Measurements from ENCODE around the gene EFCAB5.

The EFCAB5 gene

DNA sequence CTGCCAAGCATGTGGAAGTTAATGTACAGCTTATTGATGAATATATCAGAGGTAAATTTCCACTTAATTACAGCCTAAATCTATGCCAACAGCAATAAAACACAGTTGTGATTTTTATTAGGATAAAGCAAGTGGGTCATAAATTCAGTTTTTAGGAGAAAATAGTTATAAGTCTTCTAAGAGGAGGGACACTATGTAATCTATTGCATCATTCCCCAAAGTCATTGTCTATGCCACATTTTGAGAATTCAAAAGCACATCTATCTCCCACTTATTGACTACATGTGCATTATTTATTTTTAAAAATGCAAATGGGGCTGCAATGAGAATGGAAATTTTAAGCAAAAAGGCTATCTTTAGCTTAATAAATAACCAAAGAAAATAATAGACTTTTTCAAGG, 151.5 kb downstream of the EFCAB5 start:
- TF ChIP-seq, protein P1, sequence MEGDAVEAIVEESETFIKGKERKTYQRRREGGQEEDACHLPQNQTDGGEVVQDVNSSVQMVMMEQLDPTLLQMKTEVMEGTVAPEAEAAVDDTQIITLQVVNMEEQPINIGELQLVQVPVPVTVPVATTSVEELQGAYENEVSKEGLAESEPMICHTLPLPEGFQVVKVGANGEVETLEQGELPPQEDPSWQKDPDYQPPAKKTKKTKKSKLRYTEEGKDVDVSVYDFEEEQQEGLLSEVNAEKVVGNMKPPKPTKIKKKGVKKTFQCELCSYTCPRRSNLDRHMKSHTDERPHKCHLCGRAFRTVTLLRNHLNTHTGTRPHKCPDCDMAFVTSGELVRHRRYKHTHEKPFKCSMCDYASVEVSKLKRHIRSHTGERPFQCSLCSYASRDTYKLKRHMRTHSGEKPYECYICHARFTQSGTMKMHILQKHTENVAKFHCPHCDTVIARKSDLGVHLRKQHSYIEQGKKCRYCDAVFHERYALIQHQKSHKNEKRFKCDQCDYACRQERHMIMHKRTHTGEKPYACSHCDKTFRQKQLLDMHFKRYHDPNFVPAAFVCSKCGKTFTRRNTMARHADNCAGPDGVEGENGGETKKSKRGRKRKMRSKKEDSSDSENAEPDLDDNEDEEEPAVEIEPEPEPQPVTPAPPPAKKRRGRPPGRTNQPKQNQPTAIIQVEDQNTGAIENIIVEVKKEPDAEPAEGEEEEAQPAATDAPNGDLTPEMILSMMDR (IDR thresholded peaks at IDR 0.05; ENCODE audit: extremely low read depth, insufficient read depth, missing control alignments), result no peak
- DNase-seq (ENCODE audit: low spot score), result no peak
- in situ Hi-C loops (cut with MboI; ENCODE audit: low pct_unique_long_range_greater_than_20kb, low sequenced_read_pairs, unreplicated experiment), result no loop called here

DNA sequence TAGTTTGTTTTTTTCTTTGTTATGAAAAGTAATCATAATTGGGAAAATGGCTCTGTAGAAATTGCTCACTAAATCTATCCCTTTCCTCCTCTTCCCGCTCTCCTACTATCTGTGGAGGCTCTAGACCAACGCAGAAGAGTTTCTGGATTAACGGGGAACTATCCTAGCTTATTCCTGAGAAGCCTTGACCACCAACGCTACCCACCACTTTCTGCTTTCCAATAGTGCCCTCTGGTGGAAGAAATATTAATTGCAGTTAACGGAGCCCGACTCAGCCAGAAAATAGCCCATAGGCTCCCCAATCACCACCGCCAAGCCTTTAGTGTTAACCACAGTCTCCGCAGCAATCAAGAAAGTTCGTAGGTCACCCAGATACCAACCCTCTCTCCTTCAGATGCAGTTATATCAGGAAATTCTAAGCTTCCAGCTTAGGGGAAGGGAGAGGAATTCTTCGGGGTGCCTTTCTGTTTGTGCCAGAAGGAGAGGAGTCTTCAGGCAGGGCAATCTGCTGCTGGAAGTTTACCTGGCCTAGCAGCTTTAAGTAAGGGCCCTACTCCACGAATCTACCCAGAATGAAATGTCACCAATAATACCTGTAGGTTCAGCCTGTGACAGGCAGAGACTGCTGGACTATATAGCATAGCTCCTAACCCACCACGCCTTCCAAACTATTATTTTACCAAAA, 152.2 kb downstream of the EFCAB5 start:
- TF ChIP-seq, protein P1 (IDR thresholded peaks at IDR 0.05; ENCODE audit: extremely low read depth, insufficient read depth, missing control alignments), result peak; percentile 81
- in situ Hi-C loops (cut with MboI; ENCODE audit: low pct_unique_long_range_greater_than_20kb, low sequenced_read_pairs, unreplicated experiment), result no loop called here
- DNase-seq (ENCODE audit: low spot score), result peak; percentile 74

DNA sequence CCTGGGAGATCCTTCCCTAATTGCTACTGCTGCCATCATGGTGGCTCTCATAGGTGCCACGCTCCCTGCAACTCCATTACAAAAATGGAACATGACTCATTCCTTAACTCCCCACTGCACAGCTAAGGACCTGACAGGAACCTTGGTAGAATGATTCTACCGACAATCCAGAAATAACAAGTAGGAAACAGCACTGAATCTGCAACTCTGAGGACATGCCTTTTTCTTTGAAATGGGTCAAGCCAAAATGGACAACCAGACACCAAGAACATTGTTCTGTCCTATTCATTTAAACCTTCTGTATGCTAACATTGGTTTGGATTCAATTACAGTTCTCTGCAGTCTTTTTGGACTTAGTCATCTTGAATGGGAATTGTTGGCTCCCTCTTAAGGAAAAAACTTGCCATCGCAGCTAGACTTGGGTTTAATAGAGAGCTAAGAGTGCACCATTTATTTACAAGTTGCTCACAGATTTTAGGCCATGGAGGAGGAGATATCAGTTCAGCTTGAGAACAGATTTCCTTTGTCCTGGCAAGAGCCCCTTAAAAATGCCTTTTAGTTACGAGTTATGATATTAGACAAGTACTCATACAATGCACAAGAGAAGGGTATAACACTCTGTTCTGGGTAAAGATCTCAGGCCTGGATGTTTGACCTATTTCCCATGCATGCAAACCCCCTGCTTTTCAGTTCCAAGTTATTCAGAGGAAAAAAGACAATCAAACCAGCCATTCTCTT, 154.2 kb downstream of the EFCAB5 start:
- DNase-seq (ENCODE audit: low spot score), result peak; percentile 36
- TF ChIP-seq, protein P1 (IDR thresholded peaks at IDR 0.05; ENCODE audit: extremely low read depth, insufficient read depth, missing control alignments), result peak; percentile 48
- in situ Hi-C loops (cut with MboI; ENCODE audit: low pct_unique_long_range_greater_than_20kb, low sequenced_read_pairs, unreplicated experiment), result no loop called here

DNA sequence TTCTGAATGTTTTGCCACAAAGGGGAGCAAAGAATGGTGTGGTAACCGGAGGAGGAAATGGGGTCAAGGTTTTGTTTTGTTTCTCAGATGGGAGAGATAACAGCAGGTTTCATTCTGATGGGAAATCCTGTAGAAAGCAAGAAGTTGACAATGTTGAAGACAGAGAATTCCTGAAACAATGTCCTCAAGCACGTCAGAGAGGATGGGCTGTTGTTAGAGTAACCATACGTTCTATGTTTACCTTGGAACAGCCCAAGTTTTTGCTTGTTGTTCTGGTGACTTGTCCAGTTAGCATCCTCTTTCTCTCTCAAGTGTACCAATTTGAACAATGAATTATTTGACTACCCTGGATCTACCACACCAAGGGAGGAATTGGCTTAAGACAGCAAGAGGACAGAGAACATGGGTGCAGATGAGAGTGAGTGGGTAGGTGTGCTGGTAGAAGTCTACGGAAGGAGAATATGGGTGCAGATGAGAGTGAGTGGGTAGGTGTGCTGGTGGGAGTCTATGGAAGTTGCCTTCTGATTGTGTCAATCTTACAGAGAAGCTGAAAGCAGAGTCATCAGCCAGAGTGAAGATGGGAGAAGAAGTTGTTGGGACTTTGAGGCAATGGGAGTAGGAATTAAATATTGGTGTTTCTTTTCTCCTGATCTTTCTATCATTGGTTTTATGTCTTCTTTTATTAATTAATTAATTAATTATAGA, 160.4 kb downstream of the EFCAB5 start:
- no peak for DNase-seq (ENCODE audit: low spot score)
- TF ChIP-seq, protein P1 (IDR thresholded peaks at IDR 0.05; ENCODE audit: extremely low read depth, insufficient read depth, missing control alignments), result no peak
- in situ Hi-C loops (cut with MboI; ENCODE audit: low pct_unique_long_range_greater_than_20kb, low sequenced_read_pairs, unreplicated experiment), result no loop called here

DNA sequence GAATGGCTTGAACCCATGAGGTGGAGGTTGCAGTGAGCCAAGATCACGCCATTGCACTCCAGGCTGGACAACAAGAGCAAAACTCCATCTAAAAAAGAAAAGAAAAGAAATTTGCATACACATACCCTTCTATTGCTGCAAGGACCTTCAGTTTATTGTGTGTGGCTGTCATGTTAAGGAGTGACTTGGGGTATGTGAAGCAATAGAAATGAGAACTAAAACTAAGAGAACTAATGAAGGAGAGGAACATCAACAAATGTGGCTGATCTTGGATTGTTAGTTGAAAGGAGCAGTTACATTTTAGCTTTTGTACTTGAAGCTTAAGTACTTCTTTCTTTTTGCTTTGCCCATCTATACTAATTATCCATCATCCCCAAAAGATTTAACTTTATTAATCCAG, 162.5 kb downstream of the EFCAB5 start:
- TF ChIP-seq, protein P1 (IDR thresholded peaks at IDR 0.05; ENCODE audit: extremely low read depth, insufficient read depth, missing control alignments), result no peak
- no peak for DNase-seq (ENCODE audit: low spot score)
- in situ Hi-C loops (cut with MboI; ENCODE audit: low pct_unique_long_range_greater_than_20kb, low sequenced_read_pairs, unreplicated experiment), result no loop called here

DNA sequence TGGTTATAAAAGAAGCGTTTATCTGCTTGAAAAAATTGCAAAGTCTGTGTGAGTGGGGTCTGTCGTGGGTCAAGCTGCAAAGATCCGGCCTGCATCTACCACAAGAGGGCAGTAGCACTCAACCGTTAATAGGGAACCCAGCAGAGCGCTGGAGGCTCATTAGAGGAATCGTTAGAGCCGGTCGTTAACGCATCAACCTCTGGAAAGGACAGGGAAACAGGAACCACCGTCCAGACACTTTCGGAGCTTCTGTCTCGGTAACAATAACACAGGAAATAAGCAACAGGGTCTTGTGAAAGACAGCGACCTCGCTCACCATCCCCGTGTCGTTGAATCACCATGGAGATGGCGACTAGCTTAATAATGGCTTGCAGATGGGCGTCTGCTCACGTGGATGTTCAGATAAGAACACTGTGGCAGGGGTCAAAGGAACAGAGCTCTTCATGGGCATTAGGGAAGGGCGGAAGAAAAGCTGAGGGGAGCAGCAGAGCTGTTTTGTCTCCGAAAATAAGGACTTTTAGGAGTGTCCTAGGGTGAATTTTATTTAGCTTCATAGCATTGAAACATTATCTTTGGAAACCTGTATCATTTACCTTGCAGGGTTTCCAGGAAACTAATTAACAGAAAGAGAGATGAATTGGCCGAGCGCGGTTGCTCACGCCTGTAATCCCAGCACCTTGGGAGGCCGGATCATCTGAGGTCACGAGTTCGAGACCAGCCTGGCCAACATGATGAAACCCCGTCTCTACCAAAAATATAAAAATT, 163.3 kb downstream of the EFCAB5 start:
- TF ChIP-seq, protein P1 (IDR thresholded peaks at IDR 0.05; ENCODE audit: extremely low read depth, insufficient read depth, missing control alignments), result peak; percentile 89
- in situ Hi-C loops (cut with MboI; ENCODE audit: low pct_unique_long_range_greater_than_20kb, low sequenced_read_pairs, unreplicated experiment), result loop anchor here (5.0 kb wide), 1 partner anchor 228 kb away; the partner anchor contains the start of gene TMIGD1
- peak; percentile 66 for DNase-seq (ENCODE audit: low spot score)
